GM12878 (cell line): ENCODE data around the gene RHBDD1. TPM values are rescaled to one million over a fixed set of nuclear protein-coding genes. Genes with fewer than 3 reads are reported as not detected.

Experiments used
- ATAC-seq: fragments of 200-7000 bp; cut with Tn5 transposase; 3 replicates; pipeline ENCODE4 v1.9.1; 2020; ENCODE audit warnings: mild to moderate bottlenecking, moderate library complexity
- BruUV-seq: library from RNA; stranded (reverse); fragments of 400-500 nt; replicated peaks from 2 replicates; lab custom pipeline; 2021; lab: Mats Ljungman, UMichigan
- CTCF ChIA-PET: fragments of 300-600 bp; sonication (Branson Sonifier 250); formaldehyde crosslinking; extraction: SDS; loops from one replicate; lab custom pipeline; 2021; ENCODE audit warnings: inconsistent platforms; lab: Yijun Ruan, JAX
- POLR2A ChIA-PET: fragments of 350-600 bp; formaldehyde crosslinking; extraction: SDS; loops from one replicate; lab custom pipeline; 2021; ENCODE audit warnings: inconsistent platforms; lab: Charles Lee
- RAD21 ChIA-PET: fragments of 300-600 bp; sonication (Branson Sonifier 250); formaldehyde crosslinking; loops from one replicate; lab custom pipeline; 2023; ENCODE audit warnings: antibody characterized with exemption; ENCODE audit not compliant: unreplicated experiment; lab: Charles Lee
- SMC1A ChIA-PET: fragments of 300-600 bp; sonication (Branson Sonifier 250); formaldehyde crosslinking; loops from one replicate; lab custom pipeline; 2023; ENCODE audit not compliant: unreplicated experiment, uncharacterized antibody; lab: Charles Lee
- DNase-seq: peaks from one replicate; pipeline ENCODE4 v3.0.0-alpha.2; 2011; ENCODE audit warnings: low read depth, low spot score
- FAIRE-seq: peaks from 3 replicates; lab custom pipeline; 2011; peaks lifted over from hg19 to GRCh38; lab: Jason Lieb, UNC
- H2AFZ ChIP-seq: 2 replicates; pipeline ENCODE4 v1.6.0; 2011; ENCODE audit warnings: low read depth, low read length, control low read depth; ENCODE audit not compliant: control insufficient read depth
- H3K27ac ChIP-seq: 2 replicates; pipeline ENCODE4 v1.5.1; 2011; ENCODE audit warnings: control low read depth; ENCODE audit not compliant: control insufficient read depth, insufficient read depth
- H3K27me3 ChIP-seq, 2 experiments: replicated peaks in 1 of 2; 2 replicates each; pipeline versions ENCODE4 v1.6.0 to v1.6.1; 2011; ENCODE audit warnings: low read length in 1 of 2; ENCODE audit not compliant: control insufficient read depth in 2 of 2, insufficient read depth in 2 of 2
- H3K36me3 ChIP-seq, 2 experiments: 2 replicates each; pipeline ENCODE4 v1.5.1; 2011; ENCODE audit warnings: low read length in 1 of 2; ENCODE audit not compliant: control insufficient read depth in 2 of 2, insufficient read depth in 2 of 2
- H3K4me1 ChIP-seq: 2 replicates; pipeline ENCODE4 v1.6.1; 2011; ENCODE audit warnings: mild to moderate bottlenecking, low read length, moderate library complexity, mixed read lengths; ENCODE audit not compliant: control insufficient read depth, insufficient read depth
- H3K4me2 ChIP-seq: 2 replicates; pipeline ENCODE4 v1.6.0; 2011; ENCODE audit warnings: control low read depth; ENCODE audit not compliant: control insufficient read depth, insufficient read depth
- H3K4me3 ChIP-seq: fragments of 200-600 bp; sonication (generic); 2 replicates; pipeline ENCODE4 v1.5.1; 2016
- H3K79me2 ChIP-seq: 2 replicates; pipeline ENCODE4 v1.6.0; 2011; ENCODE audit warnings: low read length; ENCODE audit not compliant: control insufficient read depth, insufficient read depth
- H3K9ac ChIP-seq: 2 replicates; pipeline ENCODE4 v1.8.0; 2011; ENCODE audit warnings: low read length, control low read depth, mixed read lengths; ENCODE audit not compliant: control insufficient read depth, insufficient read depth
- H3K9me3 ChIP-seq: replicated peaks from 3 replicates; pipeline ENCODE4 v1.5.1; 2011; ENCODE audit warnings: mild to moderate bottlenecking, low read length; ENCODE audit not compliant: control insufficient read depth, insufficient read depth
- H4K20me1 ChIP-seq: 2 replicates; pipeline ENCODE4 v1.6.0; 2011; ENCODE audit not compliant: control insufficient read depth, insufficient read depth
- CTCF ChIP-seq, 3 experiments: IDR thresholded peaks in 2 of 3; conservative IDR thresholded peaks in 1 of 3; 2 replicates each; pipeline ENCODE4 v1.5.1; 2011; ENCODE audit warnings: low read depth in 3 of 3, low read length in 3 of 3, mild to moderate bottlenecking in 3 of 3, control low read depth in 2 of 3, moderate library complexity in 2 of 3, inconsistent platforms in 1 of 3, mixed read lengths in 1 of 3; ENCODE audit not compliant: control insufficient read depth in 2 of 3, insufficient read depth in 1 of 3; ENCODE audit errors: extremely low read depth in 1 of 3
- DPF2 ChIP-seq: fragments of 450-650 bp; IDR thresholded peaks from 2 replicates; pipeline ENCODE4 v1.6.1; 2017; ENCODE audit warnings: mild to moderate bottlenecking
- MEF2A ChIP-seq: IDR thresholded peaks from 2 replicates; pipeline ENCODE4 v1.6.1; 2011; ENCODE audit warnings: low read depth, mild to moderate bottlenecking, low read length, moderate library complexity; ENCODE audit not compliant: insufficient read depth
- PAX8 ChIP-seq: fragments of 450-650 bp; IDR thresholded peaks from 2 replicates; pipeline ENCODE4 v1.6.1; 2017; ENCODE audit warnings: mild to moderate bottlenecking, moderate library complexity
- RAD21 ChIP-seq: IDR thresholded peaks from 2 replicates; pipeline ENCODE4 v1.6.1; 2011; ENCODE audit warnings: mild to moderate bottlenecking, low read depth, low read length, moderate library complexity; ENCODE audit not compliant: insufficient read depth
- RCOR1 ChIP-seq: conservative IDR thresholded peaks from 2 replicates; pipeline ENCODE4 v1.6.1; 2012; ENCODE audit warnings: low read depth, low read length, improper control_type of control experiment
- RUNX3 ChIP-seq: IDR thresholded peaks from 2 replicates; pipeline ENCODE4 v1.6.1; 2012; ENCODE audit warnings: low read length, inconsistent platforms
- SMAD1 ChIP-seq: fragments of 450-650 bp; IDR thresholded peaks from 2 replicates; pipeline ENCODE4 v1.6.1; 2018; ENCODE audit warnings: mild to moderate bottlenecking, low read depth; ENCODE audit not compliant: partially characterized antibody
- SMC3 ChIP-seq: IDR thresholded peaks from 2 replicates; pipeline ENCODE4 v1.6.1; 2011; ENCODE audit warnings: low read length, improper control_type of control experiment, borderline replicate concordance
- SP1 ChIP-seq: IDR thresholded peaks from one replicate; pipeline ENCODE4 v1.6.1; 2011; ENCODE audit warnings: low read depth, low read length
- WGBS: methylation state at CpG from one replicate; pipeline ENCODE4 v1.1.6; 2016; ENCODE audit warnings: low lambda C conversion rate; ENCODE audit not compliant: insufficient replicate concordance, insufficient coverage; ENCODE audit errors: missing lambda C conversion rate; 5-methylcytosine and 5-hydroxymethylcytosine counted together
- in situ Hi-C: fragments of 300-500 bp; cut with MboI; formaldehyde crosslinking; loops from 9 replicates; pipeline ENCODE4 v1.14.3; 2018; ENCODE audit warnings: mixed read lengths
- intact Hi-C: fragments of 100-400 bp; cut with micrococcal nuclease; formaldehyde crosslinking; loops from one replicate; pipeline ENCODE4 v1.14.2; 2022; ENCODE audit not compliant: unreplicated experiment
- polyA plus RNA-seq, 11 experiments: library from polyadenylated mRNA; depleted of rRNA in 4 of 11; unstranded in 6 of 11; stranded (reverse) in 5 of 11; fragments of >200 nt; fragmentation: Nextera tagmentation in 4 of 11; fragmentation: Illumina TruSeq in 1 of 11; extraction: Ambion mirVana in 4 of 11; extraction: Trizol in 1 of 11; gene quantifications; 1 replicate in 1 of 11; 2 replicates in 10 of 11; pipeline versions ENCODE4 v1.2.1 to v1.2.3, GENCODE V29; 2011 to 2016; ENCODE audit warnings: inconsistent platforms in 2 of 11, missing spikeins in 2 of 11, low read depth in 1 of 11
- total RNA-seq, 4 experiments: library from RNA; depleted of rRNA in 3 of 4; stranded (reverse); fragments of >200 nt in 3 of 4; fragmentation: Illumina TruSeq in 1 of 4; extraction: Trizol in 1 of 4; gene quantifications; 2 replicates each; pipeline versions ENCODE4 v1.2.1 to v1.2.3, GENCODE V29; 2013 to 2021

RHBDD1 gene
- total and polyA plus RNA-seq, 10 of the 15 experiments (the other 5 are each of a cell fraction or from before 2014, with no cell fraction given): 7.1 to 36.4 (median 14.7) TPM

GRCh38 chr2:227033471-227034148, 197.8 kb downstream of the RHBDD1 start:
- POLR2A ChIA-PET: no interaction called here
- intact Hi-C loops: no loop called here
- Histone ChIP-seq H4K20me1 (no peaks in the 10 kb centered on the region), H3K27me3 (no peaks in the 10 kb centered on the region)
- TF ChIP-seq PAX8: no peak
- peak; percentile 41; the same call in 1 of the 2 replicates for TF ChIP-seq RUNX3
- peak; percentile 53 to 82 (median 74) for TF ChIP-seq CTCF (IDR thresholded peaks at IDR 0.05 in 2 of 3, conservative IDR thresholded peaks at IDR 0.05 in 1 of 3; ENCODE audit: control insufficient read depth in 2 of 3, extremely low read depth in 1 of 3, insufficient read depth in 1 of 3, low read depth in 3 of 3, low read length in 3 of 3)
- TF ChIP-seq SMC3: peak; percentile 34
- peak; percentile 52 for TF ChIP-seq RAD21
- TF ChIP-seq SMAD1: no peak
- no peak for TF ChIP-seq MEF2A
- no peak for TF ChIP-seq DPF2
- no peak for TF ChIP-seq SP1
- no peak for TF ChIP-seq RCOR1
- TF ChIP-seq, all 136 proteins: peak for 4
- ChIA-PET CTCF (interaction anchor here (0.6 to 2.2 kb wide), 18 partner anchors 9 to 1938 kb away, joined by 3 to 10 read pairs (median 4); no protein-coding TSS in a partner anchor), RAD21 (no interaction called here), SMC1A (no interaction called here)
- H3K4me1 ChIP-seq: no peaks in the 10 kb centered on the region
- H3K79me2 ChIP-seq: no peaks in the 10 kb centered on the region
- H3K4me2 ChIP-seq: no peak overlapping the region
- BruUV-seq: no TSS peak
- WGBS: 70% methylated on average over 16 of the region's 16 CpGs
- no peak overlapping the region for H3K27ac ChIP-seq
- 0 out of 2 replicates have a peak overlapping the region, but pooled peaks have one; percentile 7 for H2AFZ ChIP-seq
- H3K9me3 ChIP-seq: no peaks in the 10 kb centered on the region
- H3K4me3 ChIP-seq: no peak overlapping the region
- in situ Hi-C loops: no loop called here
- FAIRE-seq: no peak
- DNase-seq: no peak
- H3K9ac ChIP-seq: no peak overlapping the region
- no peaks in the 10 kb centered on the region for H3K36me3 ChIP-seq
- peak; percentile 92 for ATAC-seq
